SHP77 treated with DMSO at 0.1 percent for 48 hours (cell line): ENCODE measurements around the gene DGKB.

ENCODE experiments used
- DNase-seq: peaks from one replicate; lab custom pipeline; 2025; lab: John Stamatoyannopoulos, UW

DGKB gene

GRCh38 chr7:14381936-14382335 lies 520.6 kb downstream of the DGKB start:
- no peak for DNase-seq

GRCh38 chr7:14381306-14381705 lies 521.2 kb downstream of the DGKB start:
- DNase-seq = no peak

GRCh38 chr7:14380881-14381280 lies 521.7 kb downstream of the DGKB start:
- no peak for DNase-seq

GRCh38 chr7:14377646-14378266 lies 524.8 kb downstream of the DGKB start:
- no peak for DNase-seq

GRCh38 chr7:14376711-14377110 lies 525.8 kb downstream of the DGKB start:
- DNase-seq = no peak

GRCh38 chr7:14375998-14376397 lies 526.6 kb downstream of the DGKB start:
- no peak for DNase-seq

GRCh38 chr7:14374336-14374735 lies 528.2 kb downstream of the DGKB start:
- no peak for DNase-seq

- DNase-seq = no peak
Measured at GRCh38 chr7:14368285-14368684, 534.3 kb downstream of the DGKB start.

- DNase-seq = no peak
Measured at GRCh38 chr7:14351167-14351566, 551.4 kb downstream of the DGKB start.

- DNase-seq = no peak
Measured at GRCh38 chr7:14341200-14341775, 561.3 kb downstream of the DGKB start.

GRCh38 chr7:14340393-14341074 lies 562.0 kb downstream of the DGKB start:
- DNase-seq = no peak

GRCh38 chr7:14339861-14340260 lies 562.7 kb downstream of the DGKB start:
- no peak for DNase-seq

GRCh38 chr7:14336256-14336655 lies 566.3 kb downstream of the DGKB start:
- DNase-seq = no peak

- DNase-seq = no peak
Measured at GRCh38 chr7:14332155-14332554, 570.4 kb downstream of the DGKB start.

GRCh38 chr7:14324767-14325166 lies 577.8 kb downstream of the DGKB start:
- DNase-seq = no peak

GRCh38 chr7:14322724-14323123 lies 579.8 kb downstream of the DGKB start:
- no peak for DNase-seq

- peak; percentile 97 for DNase-seq
Measured at GRCh38 chr7:14321947-14322346, 580.6 kb downstream of the DGKB start.

- DNase-seq = no peak
Measured at GRCh38 chr7:14309432-14309831, 593.1 kb downstream of the DGKB start.

- no peak for DNase-seq
Measured at GRCh38 chr7:14305233-14305866, 597.2 kb downstream of the DGKB start.

- no peak for DNase-seq
Measured at GRCh38 chr7:14303536-14303935, 599.0 kb downstream of the DGKB start.

GRCh38 chr7:14294637-14295036 lies 607.9 kb downstream of the DGKB start:
- no peak for DNase-seq

GRCh38 chr7:14293434-14293833 lies 609.1 kb downstream of the DGKB start:
- DNase-seq = no peak

- DNase-seq = no peak
Measured at GRCh38 chr7:14292737-14293136, 609.8 kb downstream of the DGKB start.
